GM12874 (cell line): ENCODE measurements around the gene KLHL42.

Experiments used
- CTCF ChIP-seq: IDR thresholded peaks from 2 replicates; pipeline ENCODE4 v1.5.1; 2011; ENCODE audit warnings: low read depth, mild to moderate bottlenecking, control low read depth, low read length, moderate library complexity; ENCODE audit not compliant: insufficient read depth

KLHL42 gene

DNA sequence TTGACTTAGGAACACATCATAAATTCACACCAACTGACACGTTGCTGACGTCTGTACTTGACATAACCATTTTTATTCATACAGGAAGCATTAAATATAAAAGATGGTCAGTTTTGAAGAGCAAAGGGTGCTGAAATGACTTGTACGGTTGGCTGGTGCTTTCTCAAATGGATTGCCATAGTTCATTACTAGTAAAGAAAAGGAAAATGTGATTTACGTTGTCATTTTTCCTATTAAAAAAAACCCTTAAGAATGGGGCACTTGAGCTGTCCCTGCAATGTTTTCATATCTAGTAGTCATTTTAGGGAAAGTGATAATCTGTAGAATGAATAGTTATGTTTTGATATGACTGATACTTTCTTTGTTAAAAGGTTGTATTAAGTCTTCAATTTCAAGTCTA is 22.5 kb downstream of the KLHL42 start:
- TF ChIP-seq CTCF = no peak

GRCh38 chr12:27802936-27803335 is 22.9 kb downstream of the KLHL42 start:
- no peak for TF ChIP-seq CTCF

GRCh38 chr12:27805238-27805637 is 25.2 kb downstream of the KLHL42 start:
- TF ChIP-seq CTCF = no peak

GRCh38 chr12:27806259-27806658 is 26.2 kb downstream of the KLHL42 start:
- TF ChIP-seq CTCF = no peak

- no peak for TF ChIP-seq CTCF
These were observed 27.1 kb downstream of the KLHL42 start for GRCh38 chr12:27807063-27807703.

- no peak for TF ChIP-seq CTCF
These were observed 28.8 kb downstream of the KLHL42 start for GRCh38 chr12:27808841-27809240.

DNA sequence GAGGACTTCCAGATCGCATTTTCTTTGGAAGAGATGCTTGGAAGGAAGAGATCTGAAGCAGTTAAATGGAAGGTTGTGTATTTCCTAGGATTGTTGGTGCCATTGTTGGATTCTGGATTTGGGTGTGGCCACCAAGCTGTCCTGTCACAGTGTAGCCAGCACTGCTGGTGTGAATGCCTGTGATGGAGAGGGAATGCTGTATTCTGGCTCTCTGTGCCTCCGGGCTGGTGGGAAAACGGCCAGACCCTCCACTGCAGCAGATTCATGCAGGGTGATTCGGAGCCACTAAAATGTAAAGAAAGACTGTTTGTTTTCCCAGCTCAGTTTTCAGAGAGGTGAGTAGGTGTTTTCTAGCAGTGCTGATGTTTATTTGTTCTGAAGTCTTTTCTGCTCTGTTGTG is 30.7 kb downstream of the KLHL42 start:
- no peak for TF ChIP-seq CTCF
